GM18511 (cell line): ENCODE data around the gene MOSPD2.

Source experiments
- ATAC-seq: cut with Tn5 transposase; IDR thresholded peaks from one replicate; pipeline ENCODE4 v1.9.1; 2021; ENCODE audit warnings: mild to moderate bottlenecking, moderate library complexity; ENCODE audit not compliant: unreplicated experiment

MOSPD2 gene

DNA sequence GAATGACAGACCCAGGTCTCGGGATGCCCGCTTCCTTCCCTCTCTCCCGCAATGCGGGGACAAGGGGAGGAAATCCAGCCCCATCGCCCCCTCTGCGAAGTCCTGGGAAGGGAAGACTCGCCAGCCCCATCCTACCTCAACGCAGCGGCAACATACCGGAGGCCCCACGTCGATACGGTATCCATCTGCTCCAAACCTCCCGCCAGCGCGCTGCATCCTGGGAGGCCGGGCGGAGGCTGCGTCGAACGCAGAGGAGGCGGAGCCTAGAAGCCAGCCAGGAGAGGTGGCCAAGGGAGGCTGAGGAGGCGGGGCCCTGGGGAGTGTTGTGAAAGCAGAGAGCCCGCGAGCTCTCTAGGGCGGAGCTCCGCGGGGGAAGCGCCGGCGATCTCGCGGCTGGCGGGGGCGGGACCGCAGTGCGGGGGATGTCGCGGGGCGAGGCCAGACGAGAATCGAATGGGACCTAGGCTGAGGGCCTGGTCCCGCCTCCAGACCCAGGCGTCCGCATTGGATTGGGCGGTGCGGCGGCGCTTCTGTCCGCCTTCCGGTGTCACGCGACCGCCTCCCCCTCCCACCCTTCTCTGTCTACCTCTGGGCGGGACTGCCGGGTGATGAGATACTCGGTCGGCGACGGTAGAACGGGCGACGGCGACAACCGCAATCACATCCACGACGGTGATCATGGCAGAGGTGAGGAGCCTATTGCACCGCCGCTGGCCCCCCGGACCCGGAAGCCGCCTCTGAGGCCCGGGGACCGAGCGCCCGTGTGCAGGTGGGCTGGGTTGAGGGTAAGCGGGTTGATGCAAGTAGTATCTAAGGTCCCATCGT is at the start of gene MOSPD2, which contains the start of gene FANCB:
TSS of gene MOSPD2 (plus strand) at position 571 of the 825 bp plus-strand sequence. CDS start at position 679, 108 bp downstream.
TSS of gene FANCB (minus strand) at position 219 of the 825 bp plus-strand sequence. CDS start 7,559 bp downstream, outside the sequence.
- peak; percentile 94 for ATAC-seq

DNA sequence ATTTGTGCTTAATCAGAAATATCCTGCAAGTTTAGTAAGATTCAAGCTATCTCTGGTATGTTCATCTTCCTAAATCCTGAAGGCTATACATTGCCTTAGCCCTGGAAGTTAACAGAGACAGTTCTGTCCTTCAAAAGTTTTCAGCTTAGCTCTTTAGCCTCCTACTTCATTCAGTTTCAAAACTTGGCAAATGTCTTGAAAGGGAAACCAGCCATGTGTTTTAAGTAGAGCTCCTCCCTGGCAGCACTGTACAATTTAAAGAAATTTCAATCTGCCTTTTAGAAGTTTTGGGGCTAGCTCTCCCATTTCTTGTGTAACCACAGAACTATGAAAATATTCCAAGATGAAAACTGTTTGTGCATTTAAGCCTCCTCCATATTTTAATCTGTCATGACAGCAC is 47.4 kb upstream of the MOSPD2 start:
- ATAC-seq: no peak

DNA sequence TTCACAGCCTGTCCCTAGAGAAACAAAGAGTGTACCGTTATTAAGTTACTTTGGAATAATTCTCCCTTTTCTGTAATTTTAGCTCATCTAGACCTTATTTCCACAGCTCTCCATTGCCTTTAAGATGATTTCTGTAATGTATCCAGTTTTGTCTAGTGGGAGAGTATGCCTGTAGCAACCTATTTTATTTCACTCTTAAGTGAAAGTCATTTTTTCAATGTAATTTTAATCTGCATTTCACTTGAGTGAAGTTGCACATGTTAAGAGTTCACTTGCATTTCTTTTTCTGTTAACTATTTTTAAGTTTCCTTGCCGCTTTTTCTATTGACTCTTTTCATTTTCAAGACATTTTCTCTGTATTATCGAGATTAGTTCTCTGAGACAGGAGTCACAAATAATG is 46.9 kb upstream of the MOSPD2 start:
- ATAC-seq: no peak

DNA sequence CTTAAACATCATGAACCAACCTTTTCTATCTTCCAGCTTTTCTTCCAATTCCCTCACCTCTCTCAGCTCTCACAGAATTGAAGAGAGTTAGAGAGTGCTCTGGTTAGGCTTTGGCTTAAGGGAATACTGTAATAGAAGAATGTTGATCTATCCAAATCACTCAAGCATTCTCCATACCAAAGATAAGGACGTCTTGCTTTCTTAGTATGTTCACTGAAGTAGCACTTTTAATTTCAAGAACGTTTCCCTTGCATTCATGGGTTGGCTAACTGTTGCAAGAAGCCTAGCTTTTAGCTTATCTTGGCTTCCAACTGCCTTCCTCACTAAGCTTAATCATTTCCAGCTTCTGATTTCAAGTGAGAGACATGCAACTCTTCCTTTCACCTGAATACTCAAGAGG is 43.6 kb upstream of the MOSPD2 start:
- no peak for ATAC-seq

DNA sequence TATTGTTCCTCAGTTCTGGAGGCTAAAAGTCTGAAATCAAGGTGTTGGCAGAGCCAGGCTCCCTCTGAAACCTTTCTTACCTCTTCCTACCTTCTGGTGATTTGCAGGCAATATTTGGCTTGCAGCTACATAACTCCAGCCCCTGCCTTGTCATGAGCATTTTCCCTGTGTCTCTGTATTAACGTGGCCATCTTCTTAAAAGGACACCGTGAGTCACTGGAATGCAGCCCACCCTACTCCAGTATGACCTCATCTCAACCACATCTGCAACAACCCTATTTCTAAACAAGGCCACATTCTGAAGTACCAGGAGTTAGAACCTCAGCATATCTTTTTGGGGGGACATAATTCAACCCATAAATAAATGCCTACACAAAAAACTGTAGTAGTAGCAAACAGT is 41.1 kb upstream of the MOSPD2 start:
- no peak for ATAC-seq

DNA sequence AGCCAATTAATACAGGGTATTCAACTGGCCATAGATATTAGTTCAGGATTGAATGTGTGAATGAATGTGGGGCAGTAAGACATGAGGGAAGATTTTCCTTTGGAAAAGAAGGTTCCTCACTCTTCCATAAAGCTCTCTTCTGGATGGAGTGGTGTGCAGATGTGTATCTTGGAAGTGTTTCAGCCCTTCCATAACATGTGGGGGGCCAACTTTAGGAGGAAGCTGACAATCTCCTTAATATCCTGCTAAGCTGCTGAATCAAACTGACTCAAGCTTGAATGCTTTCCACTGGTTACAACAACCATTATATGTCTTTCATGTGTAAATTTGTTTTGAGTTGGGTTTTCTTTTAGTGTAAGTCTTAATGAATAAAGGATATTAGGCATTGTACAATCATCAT is 40.6 kb upstream of the MOSPD2 start:
- ATAC-seq: no peak

DNA sequence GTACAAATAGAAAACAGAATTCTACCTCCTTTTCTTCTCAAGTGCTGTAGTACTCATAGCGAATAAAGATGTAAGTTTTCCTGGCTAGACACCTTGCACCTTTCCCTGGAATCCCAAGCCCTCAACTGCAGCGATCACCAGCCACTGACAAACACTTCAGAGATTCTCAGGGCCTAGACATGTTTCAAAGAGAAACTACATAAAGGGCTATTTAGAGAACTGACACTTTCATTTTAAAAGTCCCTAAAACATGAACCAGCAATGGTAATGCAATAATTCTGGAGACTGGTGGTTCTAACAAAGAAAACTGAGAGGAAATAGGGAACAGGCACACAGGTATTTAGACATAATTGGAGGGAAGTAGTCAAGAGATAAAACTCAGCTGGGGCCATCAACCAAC is 36.1 kb upstream of the MOSPD2 start:
- no peak for ATAC-seq

DNA sequence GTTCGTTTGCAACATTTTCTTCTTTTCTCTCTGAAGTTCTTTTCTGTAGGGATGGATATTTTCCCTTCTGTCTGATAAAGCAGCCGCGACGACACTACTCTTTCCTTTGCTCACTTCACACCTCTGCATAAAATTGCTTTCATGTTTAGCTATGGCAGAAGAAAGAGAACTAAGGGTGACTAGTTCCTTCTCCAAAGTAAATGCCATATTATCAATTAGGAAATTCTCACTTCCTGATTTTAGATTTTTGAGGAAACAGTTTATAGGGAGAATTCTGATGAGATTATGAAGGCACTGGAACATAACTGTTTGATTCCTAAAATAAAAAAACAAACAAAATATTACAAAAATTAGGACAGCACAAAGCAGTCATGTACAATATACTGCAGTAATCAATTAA is 29.6 kb upstream of the MOSPD2 start:
- no peak for ATAC-seq

DNA sequence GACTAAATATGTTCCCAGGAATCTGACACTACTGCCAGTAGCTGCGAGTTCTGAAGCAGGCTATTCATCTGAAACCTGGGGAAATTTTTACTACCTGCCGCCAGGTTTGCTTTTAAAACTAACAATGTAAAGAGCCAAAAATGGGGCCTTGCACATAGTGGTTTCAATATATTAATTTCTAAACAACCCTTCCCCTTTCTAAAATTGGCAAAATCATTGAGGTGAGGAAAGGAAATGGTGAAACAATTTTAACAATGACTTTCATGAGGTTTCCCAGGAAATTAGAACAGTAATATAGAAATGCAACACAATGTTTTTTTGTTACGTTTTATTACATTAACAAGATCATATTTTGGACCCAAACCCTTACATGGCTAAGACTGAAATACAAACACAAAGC is 21.7 kb upstream of the MOSPD2 start:
- ATAC-seq: no peak

DNA sequence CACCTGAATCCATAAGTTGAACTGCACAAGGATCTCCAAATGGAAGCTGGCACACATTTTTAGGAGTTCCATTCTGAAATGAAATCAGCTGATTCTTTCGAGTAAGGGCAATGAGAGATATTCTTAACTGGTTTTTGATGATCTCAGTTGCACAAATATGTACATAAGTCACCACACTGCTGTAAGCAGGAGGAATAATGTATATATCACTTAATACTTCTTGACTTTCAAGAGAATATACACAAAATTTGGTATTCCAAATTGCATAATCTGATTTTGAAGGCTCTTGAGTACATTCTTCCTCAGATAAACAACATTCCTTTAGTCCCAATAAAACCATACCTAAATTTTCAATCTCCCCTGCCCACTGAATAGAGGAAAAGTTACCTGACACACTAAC is 8.6 kb upstream of the MOSPD2 start:
- ATAC-seq: no peak

DNA sequence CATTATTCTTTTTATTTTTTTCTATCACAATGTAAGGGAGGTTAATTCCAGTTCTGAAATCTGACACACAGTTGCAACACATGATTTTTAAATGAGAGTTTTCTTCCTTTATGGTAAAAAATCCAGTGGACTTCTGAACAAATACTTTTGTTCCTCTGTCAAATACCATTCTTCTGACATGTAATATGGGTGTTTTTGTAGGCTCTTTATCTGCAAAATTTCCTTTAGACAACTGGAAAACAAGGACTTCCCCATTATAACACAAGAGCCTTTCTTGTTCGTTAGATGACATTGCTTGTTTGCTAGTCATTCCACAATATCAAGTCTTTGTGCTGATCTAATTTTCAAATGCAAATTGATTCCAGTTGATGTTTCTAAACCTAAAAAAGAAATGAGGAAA is 8.0 kb upstream of the MOSPD2 start:
- ATAC-seq: no peak

DNA sequence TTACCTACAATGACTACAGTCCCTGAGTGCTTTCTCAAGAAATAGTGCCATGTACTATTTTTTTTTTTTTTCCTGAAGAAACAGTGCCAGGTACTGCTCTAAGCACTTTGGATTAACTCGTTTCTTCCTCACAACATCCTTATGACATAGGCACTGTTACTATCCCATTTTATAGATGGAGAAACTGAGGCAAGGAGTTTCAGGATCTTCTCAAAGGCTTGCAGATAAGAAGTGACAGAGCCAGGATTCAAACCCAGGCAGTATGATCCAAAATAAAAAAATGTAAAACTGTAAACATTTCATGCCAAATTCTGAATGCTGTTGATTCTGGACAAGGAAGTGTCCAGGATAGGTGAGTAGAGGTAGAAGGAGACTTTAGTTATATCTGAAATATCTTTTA is 1.5 kb upstream of the MOSPD2 start:
- no peak for ATAC-seq

DNA sequence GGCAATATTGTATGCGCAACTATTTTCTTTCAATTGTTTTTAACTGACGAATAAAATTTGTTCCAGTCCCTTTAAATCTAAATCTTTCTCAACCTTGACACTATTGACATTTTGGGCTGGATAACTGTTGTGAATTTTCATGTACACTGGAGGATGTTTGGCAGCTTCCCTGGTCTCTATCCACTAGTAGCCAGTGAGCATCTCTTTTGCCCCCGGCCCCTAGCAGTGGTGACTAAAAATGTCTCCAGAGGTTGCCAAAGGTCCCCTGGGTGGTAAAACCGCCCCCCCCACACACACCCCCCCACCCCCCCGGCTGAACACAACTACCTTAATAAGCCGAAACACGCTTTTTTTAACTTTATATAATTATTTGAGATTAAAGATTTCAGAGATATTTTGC is 866 bp upstream of the MOSPD2 start:
- no peak for ATAC-seq

DNA sequence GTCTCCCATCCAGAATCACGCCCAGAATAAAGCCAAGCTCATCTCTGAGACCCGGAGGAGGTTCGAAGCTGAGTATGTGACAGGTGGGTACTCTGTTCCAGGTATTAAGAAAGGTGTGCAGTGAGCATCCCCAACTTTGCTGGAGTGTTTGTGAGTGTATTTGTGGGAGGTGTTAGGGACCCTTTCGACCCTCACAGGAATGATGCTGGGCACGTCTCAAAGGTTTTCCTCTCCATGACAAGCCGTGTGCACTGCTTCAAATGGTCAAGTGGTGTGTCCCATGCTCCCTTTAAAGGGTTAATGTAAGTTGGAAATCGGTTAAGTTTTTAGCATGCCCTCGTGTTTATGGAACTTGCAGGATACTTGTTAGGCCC is 442 bp downstream of the MOSPD2 start:
- ATAC-seq: no peak

DNA sequence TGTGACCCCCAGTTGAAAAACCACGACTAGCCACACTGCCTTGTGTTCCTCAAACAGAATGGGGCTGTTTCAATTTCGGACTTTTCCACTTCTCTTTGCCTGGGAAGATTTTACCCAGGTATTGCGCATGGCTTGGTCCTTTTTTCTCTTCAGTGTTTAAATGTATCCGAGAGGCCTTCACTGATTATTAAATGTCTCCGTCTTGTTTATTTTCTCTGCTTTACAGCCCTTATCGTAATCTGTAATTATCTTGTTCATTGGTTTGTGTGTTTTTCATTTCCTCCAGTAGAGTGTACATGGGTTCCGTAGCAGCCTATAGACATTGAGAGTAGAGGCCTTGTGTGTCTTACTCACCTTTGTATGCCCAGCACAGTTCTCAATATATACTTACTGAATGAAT is 2.4 kb downstream of the MOSPD2 start:
- no peak for ATAC-seq

DNA sequence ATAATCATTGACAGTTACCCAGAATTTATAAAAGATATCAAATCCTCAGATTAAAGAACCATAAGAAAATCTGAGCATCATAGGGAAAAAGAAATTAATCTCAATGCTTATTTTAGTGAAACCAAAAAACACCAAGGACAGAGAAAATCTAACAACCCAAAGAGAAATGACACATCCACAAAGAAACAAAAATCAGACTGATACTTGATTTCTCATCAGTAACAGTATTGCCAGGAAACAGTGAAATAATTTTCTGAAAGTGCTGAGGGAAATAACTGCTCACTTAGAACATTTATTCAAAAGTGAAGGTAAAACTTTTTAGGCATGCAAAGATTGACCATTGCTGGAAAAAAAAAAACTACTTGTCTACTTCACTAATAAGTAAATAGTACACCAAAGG is 10.6 kb downstream of the MOSPD2 start:
- ATAC-seq: no peak

DNA sequence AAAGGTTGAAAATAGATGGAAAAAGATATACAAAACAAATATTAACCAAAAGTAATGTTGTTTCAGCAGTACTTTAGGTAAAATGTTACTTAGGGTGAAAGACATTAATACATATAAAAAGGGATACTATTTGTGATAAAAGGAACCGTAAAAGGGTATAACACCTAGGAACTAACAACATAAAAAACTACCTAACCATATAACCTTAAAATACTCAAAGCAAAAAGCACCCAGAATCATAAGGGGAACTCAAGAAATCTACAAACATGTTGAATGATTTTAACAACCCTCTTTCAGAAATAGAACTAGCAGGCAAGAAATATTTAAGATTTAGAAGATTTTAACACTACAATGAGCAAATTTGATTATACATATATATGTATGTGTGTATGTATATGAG is 11.5 kb downstream of the MOSPD2 start:
- no peak for ATAC-seq

DNA sequence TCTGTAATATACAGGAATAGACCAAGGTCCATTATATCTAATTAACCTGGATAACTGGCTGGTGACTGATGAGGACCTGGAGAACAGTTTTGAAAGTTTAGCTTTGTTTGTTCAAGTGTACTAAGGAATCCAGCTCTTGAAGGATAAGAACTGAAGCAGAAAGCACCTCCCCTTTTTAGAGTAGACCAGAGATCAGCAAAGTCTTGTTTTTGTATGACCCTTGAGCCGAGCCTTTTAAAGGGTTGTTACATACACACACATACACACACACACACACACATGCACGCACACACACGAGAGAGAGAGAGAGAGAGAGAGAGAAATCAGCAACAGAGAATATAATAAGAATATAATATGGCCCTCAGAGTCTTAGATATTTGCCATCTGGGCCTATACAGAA is 13.0 kb downstream of the MOSPD2 start:
- ATAC-seq: no peak

DNA sequence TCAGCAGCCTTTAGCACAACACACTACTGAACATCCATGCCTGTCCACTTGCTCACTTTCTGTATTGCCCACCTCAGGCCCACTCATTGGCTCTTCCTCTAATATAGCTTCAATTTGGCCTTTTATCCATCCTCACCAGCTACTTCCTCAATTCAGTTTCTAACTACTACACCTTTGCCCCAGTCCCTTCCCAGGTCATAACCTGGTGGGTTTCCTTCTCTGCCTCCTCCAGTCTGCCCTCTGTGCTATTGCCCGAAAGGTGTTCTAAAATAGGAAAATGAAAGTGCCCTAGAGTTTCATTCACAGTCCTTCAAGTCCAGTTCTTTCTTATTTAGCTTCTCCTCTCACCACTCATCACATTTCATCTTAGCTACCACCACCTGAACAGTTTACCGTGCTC is 23.1 kb downstream of the MOSPD2 start:
- peak; percentile 61 for ATAC-seq

DNA sequence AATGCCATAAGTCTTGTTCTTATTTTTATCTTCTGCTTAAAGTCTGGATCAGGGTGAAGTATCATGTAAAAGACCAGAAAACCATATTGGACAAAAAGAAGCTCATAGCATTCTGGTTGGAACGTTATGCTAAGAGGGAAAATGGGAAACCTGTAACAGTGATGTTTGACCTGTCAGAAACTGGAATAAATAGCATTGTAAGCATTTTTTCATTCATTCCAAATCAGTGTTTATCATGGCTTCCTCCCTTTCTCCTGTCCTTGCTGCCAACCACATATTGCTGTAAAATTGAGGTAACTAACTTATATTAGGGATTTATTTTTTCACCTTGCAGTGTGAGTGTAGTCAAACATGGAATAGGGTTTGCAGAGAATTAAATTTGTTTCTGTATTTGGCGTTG is 23.8 kb downstream of the MOSPD2 start:
- no peak for ATAC-seq

DNA sequence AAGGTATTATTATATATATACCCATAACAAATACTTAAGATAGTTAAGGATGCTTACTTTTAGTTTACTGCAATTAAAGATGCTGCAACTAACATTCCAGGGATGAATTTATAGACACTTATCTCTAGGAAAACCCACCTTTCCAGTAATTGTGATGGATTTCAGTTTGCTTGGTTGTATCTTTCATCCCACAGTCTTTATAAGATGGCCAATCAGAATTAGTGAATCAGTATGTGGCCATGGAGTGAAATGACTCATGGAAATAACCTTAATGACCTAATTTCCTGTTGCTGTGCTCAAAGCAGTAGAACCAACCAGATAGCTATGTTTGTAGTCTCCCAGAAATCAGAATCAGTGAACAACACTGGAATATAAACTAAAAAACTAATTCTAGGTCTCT is 26.4 kb downstream of the MOSPD2 start:
- peak; percentile 85 for ATAC-seq

DNA sequence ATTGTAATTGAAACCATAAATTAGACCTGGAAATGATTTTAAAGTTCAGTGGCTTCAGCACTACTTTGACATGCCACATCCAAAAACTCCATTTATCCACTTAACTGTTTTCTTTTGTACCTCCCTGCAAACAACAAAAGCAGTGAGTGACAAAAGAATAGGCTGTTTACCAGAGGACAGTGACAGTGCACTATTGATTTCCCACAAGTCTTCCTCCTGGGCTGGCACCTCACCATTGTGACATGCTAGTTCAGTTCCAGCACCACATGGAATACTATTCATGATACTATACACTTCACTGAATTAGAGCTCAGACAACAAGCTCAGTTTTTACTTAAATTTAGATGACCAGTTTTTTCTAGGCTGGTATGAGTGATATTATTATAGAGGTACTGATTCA is 29.3 kb downstream of the MOSPD2 start:
- ATAC-seq: no peak

DNA sequence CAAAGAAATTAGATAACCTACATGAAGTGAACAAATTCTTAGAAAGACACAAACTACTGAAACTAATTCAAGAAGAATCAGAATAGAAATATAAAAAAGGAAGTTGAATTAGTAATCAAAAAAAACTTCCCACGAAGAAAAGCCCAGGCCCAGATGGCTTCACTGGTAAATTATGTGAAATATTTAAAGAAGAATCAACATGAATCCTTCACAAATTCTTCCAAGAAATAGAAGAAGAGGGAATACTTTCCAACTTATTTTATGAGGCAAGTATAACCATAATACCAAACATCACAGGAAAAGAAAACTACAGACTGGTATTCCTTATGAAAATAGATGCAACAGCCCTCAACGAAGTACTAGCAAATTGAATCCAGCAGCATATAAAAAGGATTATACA is 30.7 kb downstream of the MOSPD2 start:
- no peak for ATAC-seq
